K562 (cell line): ENCODE measurements around the gene KIFAP3. TPM values are rescaled to one million over a fixed set of nuclear protein-coding genes. Genes with fewer than 3 reads are reported as not detected.

Source experiments
- BCL6 ChIP-seq: fragments of 250-450 bp; sonication (Bioruptor Pico); IDR thresholded peaks from 2 replicates; pipeline ENCODE4 v1.4.0; 2020
- CHD7 ChIP-seq: fragments of 200-600 bp; sonication (generic); IDR thresholded peaks from one replicate; pipeline ENCODE4 v1.6.1; 2012; ENCODE audit warnings: mild to moderate bottlenecking, low read depth, low read length, inconsistent platforms
- NCOR1 ChIP-seq: fragments of 450-650 bp; IDR thresholded peaks from 2 replicates; pipeline ENCODE4 v1.6.1; 2016; ENCODE audit warnings: mild to moderate bottlenecking, moderate library complexity
- ZNF3 ChIP-seq: fragments of 250-450 bp; sonication (Bioruptor Pico); IDR thresholded peaks from 2 replicates; pipeline ENCODE4 v1.5.0; 2021; ENCODE audit warnings: mild to moderate bottlenecking, moderate library complexity
- polyA plus RNA-seq, 8 experiments: library from polyadenylated mRNA; depleted of rRNA in 4 of 8; stranded (reverse) in 5 of 8; unstranded in 3 of 8; fragments of >200 nt; fragmentation: Nextera tagmentation in 2 of 8; fragmentation: Illumina TruSeq in 1 of 8; extraction: Ambion mirVana in 2 of 8; extraction: Trizol in 1 of 8; gene quantifications; 2 replicates each; pipeline versions ENCODE4 v1.2.1 to v1.2.3, GENCODE V29; 2011 to 2014; ENCODE audit warnings: inconsistent platforms in 1 of 8, missing spikeins in 1 of 8
- total RNA-seq, 7 experiments: library from RNA; depleted of rRNA in 6 of 7; stranded (reverse); fragments of >200 nt in 6 of 7; fragmentation: Illumina TruSeq in 2 of 7; extraction: Trizol in 2 of 7; gene quantifications; 2 replicates each; pipeline versions ENCODE4 v1.2.1 to v1.2.3, GENCODE V29; 2011 to 2021; ENCODE audit warnings: low replicate concordance in 1 of 7

The KIFAP3 gene
- total and polyA plus RNA-seq, 9 of the 15 experiments (the other 6 are each of a cell fraction or from before 2014, with no cell fraction given): 8.8 to 17.5 (median 11.8) TPM

GRCh38 chr1:169891539-169891885, 183.0 kb downstream of the KIFAP3 start (continued):
- TF ChIP-seq CHD7: no peak
- no peak for TF ChIP-seq ZNF3
- no peak for TF ChIP-seq NCOR1
- TF ChIP-seq BCL6 (CRISPR knock-in tag): no peak
- TF ChIP-seq, all 486 proteins: peak for 0
